Stimulated activated CD8-positive, alpha-beta memory T cell treated with anti-CD3 and anti-CD28 coated beads, Interleukin-4, amount 100 ng/mL, for 48 hours (primary cell): ENCODE measurements around the gene THUMPD1.

Source experiments
- DNase-seq: peaks from one replicate; pipeline ENCODE4 v3.0.0-alpha.2; 2020

THUMPD1 gene

GRCh38 chr16:20689668-20690067 lies 52.0 kb downstream of the THUMPD1 start:
- no peak for DNase-seq

GRCh38 chr16:20683812-20684211 lies 57.8 kb downstream of the THUMPD1 start:
- DNase-seq: no peak
